BJ (cell line): ENCODE results near the gene KRTAP9-9. TPM values are rescaled to one million over a fixed set of nuclear protein-coding genes. Genes with fewer than 3 reads are reported as not detected.
A peak's percentile ranks its signal among the peaks of the same experiment; 100 is the strongest.

Experiments
- CTCF ChIA-PET: fragments of 350-600 bp; formaldehyde crosslinking; extraction: SDS; loops from one replicate; lab custom pipeline; 2021; ENCODE audit warnings: antibody characterized with exemption, inconsistent platforms; lab: Yijun Ruan, JAX
- POLR2A ChIA-PET: fragments of 300-600 bp; sonication (Branson Sonifier 250); formaldehyde crosslinking; extraction: SDS; loops from one replicate; lab custom pipeline; 2021; ENCODE audit warnings: antibody characterized with exemption; lab: Charles Lee
- DNase-seq: peaks from one replicate; pipeline ENCODE4 v3.0.0-alpha.2; 2011; ENCODE audit warnings: low read depth
- H3K27me3 ChIP-seq: 2 replicates; pipeline ENCODE4 v1.6.0; 2011; ENCODE audit warnings: low read length; ENCODE audit not compliant: control insufficient read depth, insufficient read depth
- H3K36me3 ChIP-seq: 2 replicates; pipeline ENCODE4 v1.5.1; 2011; ENCODE audit warnings: low read length; ENCODE audit not compliant: control insufficient read depth, insufficient read depth
- H3K4me3 ChIP-seq: 2 replicates; pipeline ENCODE4 v1.5.1; 2011; ENCODE audit warnings: low read depth, mild to moderate bottlenecking, control low read depth, low read length
- polyA plus RNA-seq: library from polyadenylated mRNA; depleted of rRNA; stranded (reverse); fragments of >200 nt; gene quantifications from 2 replicates; pipeline ENCODE4 v1.2.3, GENCODE V29; 2011
- TF ChIP-seq, protein P1 (sequence below): IDR thresholded peaks from 2 replicates; pipeline ENCODE4 v1.5.1; 2011; ENCODE audit warnings: low read depth, mild to moderate bottlenecking, control low read depth, inconsistent platforms, low read length, moderate library complexity; ENCODE audit not compliant: insufficient read depth

KRTAP9-9 gene
- polyA plus RNA-seq, 1 experiment = not detected

DNA sequence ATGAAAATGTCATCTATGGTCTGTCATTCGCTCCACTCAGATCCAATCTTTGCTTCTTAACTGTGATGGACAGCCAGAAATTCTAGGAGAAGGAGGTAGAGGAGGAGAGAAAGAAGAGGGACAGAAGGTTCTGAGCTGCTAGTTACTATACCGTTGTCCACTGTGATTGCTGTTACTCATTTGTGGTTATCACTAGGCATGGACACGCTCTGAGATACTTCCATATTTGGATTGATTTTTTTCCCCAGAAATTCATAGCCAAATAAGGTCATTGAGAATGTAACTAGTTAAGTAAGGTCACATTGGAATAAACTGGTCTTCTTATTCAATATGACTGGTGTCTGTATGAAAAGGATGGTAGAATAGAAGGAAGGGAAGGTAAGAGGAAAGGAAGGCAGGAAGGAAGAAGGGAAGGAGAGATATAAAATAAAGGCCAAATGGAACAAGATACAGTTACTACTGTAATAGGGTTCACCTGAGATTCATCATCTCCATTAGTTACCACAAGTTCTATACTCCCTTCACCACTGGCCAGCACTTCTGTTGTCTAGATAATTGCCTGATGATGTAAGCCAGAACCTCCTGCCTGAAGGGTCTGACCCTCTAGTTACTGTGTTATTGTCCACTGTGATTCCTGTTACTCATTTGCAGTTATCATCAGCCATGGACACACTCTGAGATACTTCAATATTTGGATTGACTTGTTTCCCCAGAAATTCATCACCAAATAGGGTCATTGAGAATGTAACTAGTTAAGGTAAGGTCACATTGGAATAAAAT, 23.2 kb downstream of the KRTAP9-9 start:
- TF ChIP-seq, protein P1, sequence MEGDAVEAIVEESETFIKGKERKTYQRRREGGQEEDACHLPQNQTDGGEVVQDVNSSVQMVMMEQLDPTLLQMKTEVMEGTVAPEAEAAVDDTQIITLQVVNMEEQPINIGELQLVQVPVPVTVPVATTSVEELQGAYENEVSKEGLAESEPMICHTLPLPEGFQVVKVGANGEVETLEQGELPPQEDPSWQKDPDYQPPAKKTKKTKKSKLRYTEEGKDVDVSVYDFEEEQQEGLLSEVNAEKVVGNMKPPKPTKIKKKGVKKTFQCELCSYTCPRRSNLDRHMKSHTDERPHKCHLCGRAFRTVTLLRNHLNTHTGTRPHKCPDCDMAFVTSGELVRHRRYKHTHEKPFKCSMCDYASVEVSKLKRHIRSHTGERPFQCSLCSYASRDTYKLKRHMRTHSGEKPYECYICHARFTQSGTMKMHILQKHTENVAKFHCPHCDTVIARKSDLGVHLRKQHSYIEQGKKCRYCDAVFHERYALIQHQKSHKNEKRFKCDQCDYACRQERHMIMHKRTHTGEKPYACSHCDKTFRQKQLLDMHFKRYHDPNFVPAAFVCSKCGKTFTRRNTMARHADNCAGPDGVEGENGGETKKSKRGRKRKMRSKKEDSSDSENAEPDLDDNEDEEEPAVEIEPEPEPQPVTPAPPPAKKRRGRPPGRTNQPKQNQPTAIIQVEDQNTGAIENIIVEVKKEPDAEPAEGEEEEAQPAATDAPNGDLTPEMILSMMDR = no peak
- DNase-seq = no peak
- ChIA-PET POLR2A (no interaction called here), CTCF (interaction anchor here (1.1 kb wide), 1 partner anchor 15 kb away, joined by 3 read pairs; no protein-coding TSS in a partner anchor)
- Histone ChIP-seq H3K27me3 (no peaks in the 10 kb centered on the region), H3K36me3 (no peaks in the 10 kb centered on the region), H3K4me3 (no peak overlapping the region)

DNA sequence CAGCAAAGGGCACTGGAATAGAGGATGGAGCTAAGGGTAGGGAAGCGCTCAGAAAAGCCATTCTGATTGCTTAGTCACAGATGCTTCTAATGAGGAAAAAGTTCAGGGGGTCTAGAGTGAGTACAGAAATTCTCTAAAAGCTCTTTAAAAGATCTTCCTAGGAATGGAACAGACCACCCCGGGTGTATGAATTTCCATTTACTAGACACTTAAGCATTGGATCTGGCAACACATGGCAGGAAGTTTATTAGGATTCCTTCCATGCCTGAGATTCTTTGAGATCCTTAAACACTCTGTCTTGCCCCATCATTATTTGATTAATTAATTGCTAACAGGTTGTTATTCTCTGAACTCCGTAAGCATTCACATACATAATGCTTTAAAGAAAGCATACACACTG, 28.9 kb downstream of the KRTAP9-9 start:
- TF ChIP-seq, protein P1 = no peak
- Histone ChIP-seq H3K27me3 (no peaks in the 10 kb centered on the region), H3K4me3 (no peak overlapping the region), H3K36me3 (no peaks in the 10 kb centered on the region)
- ChIA-PET CTCF (interaction anchor here (0.6 to 1.7 kb wide), 4 partner anchors 38 to 808 kb away, joined by 4 to 7 read pairs (median 4); no protein-coding TSS in a partner anchor), POLR2A (no interaction called here)
- peak; percentile 87 for DNase-seq

DNA sequence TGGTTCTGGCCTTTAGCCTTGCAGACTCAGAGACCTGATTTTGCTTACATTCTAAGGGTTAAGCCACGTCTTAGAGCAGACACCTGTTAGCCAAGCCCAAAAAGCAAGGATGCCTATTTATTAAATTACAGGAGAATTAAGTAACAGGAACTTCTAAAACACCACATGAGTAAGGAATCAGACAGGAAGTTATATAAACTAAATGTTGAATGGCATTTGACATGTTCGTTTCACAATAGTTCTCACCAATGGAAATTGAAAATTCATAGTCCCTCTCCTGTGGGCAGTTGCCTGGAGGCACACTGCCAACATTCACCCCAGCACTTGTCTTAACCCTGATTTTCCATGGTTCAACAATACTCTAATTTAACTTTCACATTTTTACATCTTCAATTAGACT, 29.4 kb downstream of the KRTAP9-9 start:
- CTCF ChIA-PET = interaction anchor here (1.0 to 1.7 kb wide), 3 partner anchors 38 to 264 kb away, joined by 4 to 5 read pairs (median 4); no protein-coding TSS in a partner anchor
- TF ChIP-seq, protein P1 = no peak

DNA sequence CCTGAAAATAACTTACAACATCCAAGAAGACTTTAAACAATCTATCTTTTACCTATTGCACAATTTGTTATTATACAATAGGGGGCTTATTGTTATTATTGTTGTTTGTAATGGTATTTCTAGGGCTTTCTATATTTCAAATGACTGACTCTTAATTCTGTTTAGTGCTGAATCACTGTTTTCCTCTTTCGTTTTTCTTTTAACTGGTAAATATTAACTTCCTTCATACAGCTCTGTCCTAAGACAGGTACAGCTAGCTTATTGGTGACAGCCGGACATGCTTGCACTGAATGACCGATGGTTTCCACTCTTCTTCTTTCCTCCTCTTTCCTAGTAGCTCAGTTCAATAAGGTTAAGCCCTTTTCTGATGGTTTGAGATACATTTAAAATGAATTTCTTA, 31.9 kb downstream of the KRTAP9-9 start:
- ChIA-PET POLR2A (no interaction called here), CTCF (interaction anchor here (1.7 kb wide), 1 partner anchor 35 kb away, joined by 5 read pairs; no protein-coding TSS in a partner anchor)
- no peak for DNase-seq
- no peak overlapping the region for H3K4me3 ChIP-seq
- no peaks in the 10 kb centered on the region for H3K36me3 ChIP-seq
- TF ChIP-seq, protein P1 = no peak
- no peaks in the 10 kb centered on the region for H3K27me3 ChIP-seq

More for the DNA sequence above, 29.4 kb downstream of the KRTAP9-9 start:
- H3K4me3 ChIP-seq = no peak overlapping the region
- DNase-seq = peak; percentile 26
- H3K27me3 ChIP-seq = no peaks in the 10 kb centered on the region
- no peaks in the 10 kb centered on the region for H3K36me3 ChIP-seq
- POLR2A ChIA-PET = no interaction called here

DNA sequence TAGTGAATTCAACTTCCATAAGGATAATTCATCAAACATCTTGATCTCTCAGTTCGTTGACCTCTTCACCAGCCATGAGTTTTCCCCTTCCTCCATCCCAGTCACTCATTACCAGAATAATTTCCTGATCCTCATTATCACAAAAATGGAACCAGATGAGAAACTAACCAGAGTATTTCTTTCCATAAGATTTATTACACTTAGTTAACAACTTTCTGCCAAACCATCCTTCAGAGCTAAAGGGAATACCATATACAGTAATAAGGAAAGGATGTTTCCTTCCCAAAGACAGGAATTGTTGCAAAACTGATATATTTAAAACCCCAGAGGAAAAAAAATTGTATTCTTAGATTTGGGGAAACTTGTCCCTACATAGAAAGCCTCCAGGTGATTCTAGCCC, 38.8 kb downstream of the KRTAP9-9 start:
- TF ChIP-seq, protein P1 = no peak
- no peak overlapping the region for H3K4me3 ChIP-seq
- CTCF ChIA-PET = interaction anchor here (1.6 kb wide), 1 partner anchor 28 kb away, joined by 7 read pairs; no protein-coding TSS in a partner anchor
- H3K27me3 ChIP-seq = no peaks in the 10 kb centered on the region
- no peaks in the 10 kb centered on the region for H3K36me3 ChIP-seq
- POLR2A ChIA-PET = no interaction called here
- peak; percentile 9 for DNase-seq
